DND-41 (cell line): ENCODE data around the gene MAP2K4.

Experiments used
- ATAC-seq: fragments of 200-7000 bp; cut with Tn5 transposase; 3 replicates; pipeline ENCODE4 v1.9.1; 2021; ENCODE audit warnings: low read depth; ENCODE audit not compliant: insufficient read depth
- DNase-seq: peaks from one replicate; pipeline ENCODE4 v3.0.0-alpha.2; 2020
- H2AFZ ChIP-seq: 2 replicates; pipeline ENCODE4 v1.6.0; 2012; ENCODE audit warnings: low read depth, low read length
- H3K27ac ChIP-seq: 2 replicates; pipeline ENCODE4 v1.5.1; 2012; ENCODE audit warnings: low read length, inconsistent platforms
- H3K27me3 ChIP-seq: fragments of 200-600 bp; sonication (generic); 2 replicates; pipeline ENCODE4 v1.6.0; 2012; ENCODE audit warnings: low read length, mild to moderate bottlenecking, inconsistent platforms; ENCODE audit not compliant: insufficient read depth, poor library complexity
- H3K36me3 ChIP-seq: 2 replicates; pipeline ENCODE4 v1.5.1; 2012; ENCODE audit warnings: low read length, inconsistent platforms; ENCODE audit not compliant: insufficient read depth
- H3K4me1 ChIP-seq: 2 replicates; pipeline ENCODE4 v1.5.1; 2012; ENCODE audit warnings: mild to moderate bottlenecking, low read length; ENCODE audit not compliant: insufficient read depth
- H3K4me2 ChIP-seq: 2 replicates; pipeline ENCODE4 v1.6.0; 2012; ENCODE audit warnings: mild to moderate bottlenecking, moderate library complexity, low read length, inconsistent platforms; ENCODE audit not compliant: insufficient read depth
- H3K4me3 ChIP-seq, 2 experiments: fragments of 200-600 bp in 1 of 2; shearing (Covaris generic) in 1 of 2; 2 replicates each; pipeline ENCODE4 v1.5.1; 2012 to 2016; ENCODE audit warnings: inconsistent platforms in 2 of 2, low read length in 2 of 2, mild to moderate bottlenecking in 2 of 2, low read depth in 1 of 2, moderate library complexity in 1 of 2
- H3K79me2 ChIP-seq: 2 replicates; pipeline ENCODE4 v1.6.0; 2012; ENCODE audit warnings: low read length, inconsistent platforms; ENCODE audit not compliant: insufficient read depth
- H3K9ac ChIP-seq: 2 replicates; pipeline ENCODE4 v1.6.0; 2012; ENCODE audit warnings: low read depth, mild to moderate bottlenecking, inconsistent platforms, low read length, moderate library complexity
- H3K9me3 ChIP-seq: 2 replicates; pipeline ENCODE4 v1.5.1; 2012; ENCODE audit warnings: low read length, moderate library complexity, mild to moderate bottlenecking, inconsistent platforms; ENCODE audit not compliant: insufficient read depth, severe bottlenecking
- H4K20me1 ChIP-seq: 2 replicates; pipeline ENCODE4 v1.6.0; 2012; ENCODE audit warnings: low read length; ENCODE audit not compliant: insufficient read depth
- CTCF ChIP-seq: IDR thresholded peaks from 2 replicates; pipeline ENCODE4 v1.5.1; 2012; ENCODE audit warnings: borderline replicate concordance, low read length, moderate library complexity, mild to moderate bottlenecking; ENCODE audit not compliant: poor library complexity, severe bottlenecking; ENCODE audit errors: extremely low read depth
- EZH2 ChIP-seq: IDR thresholded peaks from 3 replicates; pipeline ENCODE4 v1.6.1; 2012; ENCODE audit warnings: borderline replicate concordance, low read depth, mild to moderate bottlenecking, moderate library complexity, low read length, inconsistent platforms; ENCODE audit not compliant: severe bottlenecking

Gene MAP2K4

DNA sequence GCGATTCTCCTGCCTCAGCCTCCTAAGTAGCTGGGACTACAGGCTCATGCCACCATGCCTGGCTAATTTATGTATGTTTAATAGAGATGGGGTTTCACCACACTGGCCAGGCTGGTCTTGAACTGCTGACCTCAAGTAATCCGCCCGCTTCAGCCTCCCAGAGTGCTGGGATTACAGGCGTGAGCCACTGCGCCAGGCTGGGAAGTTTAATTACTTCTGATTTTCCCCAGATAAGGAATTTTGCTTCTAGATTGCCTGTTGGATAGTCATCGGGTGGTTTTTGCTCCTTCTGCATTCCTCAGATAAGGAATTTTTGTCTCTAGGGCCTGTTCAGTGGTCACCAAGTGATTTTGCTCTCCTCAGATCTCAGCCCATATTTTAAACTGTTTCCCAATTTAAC is 112.5 kb downstream of the MAP2K4 start:
- Histone ChIP-seq H3K9ac (no peak overlapping the region), H3K4me2 (no peak overlapping the region), H3K9me3 (peaks cover 3% of the 10 kb centered on the region), H3K27me3 (no peaks in the 10 kb centered on the region), H3K27ac (no peak overlapping the region), H4K20me1 (no peaks in the 10 kb centered on the region), H3K4me3 (no peak overlapping the region), H3K36me3 (peaks cover 65% of the 10 kb centered on the region), H2AFZ (no peak overlapping the region), H3K4me1 (no peaks in the 10 kb centered on the region), H3K79me2 (no peaks in the 10 kb centered on the region)
- TF ChIP-seq CTCF (no peak), EZH2 (no peak)
- ATAC-seq (no peak), DNase-seq (no peak)

DNA sequence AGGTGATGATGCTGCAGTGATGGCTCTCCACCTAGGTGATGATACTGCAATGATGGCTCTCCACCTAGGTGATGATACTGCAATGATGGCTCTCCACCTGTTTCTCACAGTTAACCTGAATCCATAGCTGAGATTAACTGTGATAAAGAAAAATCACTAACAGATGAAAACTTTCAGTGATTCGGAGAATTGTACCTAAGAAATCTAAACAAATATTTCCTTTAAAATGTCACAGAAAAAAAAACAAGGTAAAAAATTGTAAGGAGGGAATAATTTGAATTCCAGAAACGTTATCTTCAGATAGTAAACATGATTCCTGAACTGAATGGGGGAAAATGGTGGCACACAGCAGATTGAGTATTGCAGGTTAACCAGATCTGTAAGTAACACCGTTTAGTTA is 113.4 kb downstream of the MAP2K4 start:
- no peaks in the 10 kb centered on the region for H4K20me1 ChIP-seq
- ATAC-seq (no peak), DNase-seq (no peak)
- peaks cover 62% of the 10 kb centered on the region for H3K36me3 ChIP-seq
- H3K27ac ChIP-seq: no peak overlapping the region
- TF ChIP-seq CTCF: no peak
- no peak for TF ChIP-seq EZH2
- H3K9me3 ChIP-seq: peaks cover 3% of the 10 kb centered on the region
- no peaks in the 10 kb centered on the region for H3K27me3 ChIP-seq
- no peak overlapping the region for H2AFZ ChIP-seq
- no peak overlapping the region for H3K9ac ChIP-seq
- no peaks in the 10 kb centered on the region for H3K4me1 ChIP-seq
- H3K79me2 ChIP-seq: no peaks in the 10 kb centered on the region
- H3K4me3 ChIP-seq: no peak overlapping the region
- no peak overlapping the region for H3K4me2 ChIP-seq

- Histone ChIP-seq H4K20me1 (no peaks in the 10 kb centered on the region), H3K9me3 (peaks cover 3% of the 10 kb centered on the region), H2AFZ (no peak overlapping the region), H3K4me3 (no peak overlapping the region), H3K4me2 (no peak overlapping the region), H3K79me2 (no peaks in the 10 kb centered on the region), H3K27me3 (no peaks in the 10 kb centered on the region), H3K27ac (no peak overlapping the region), H3K36me3 (peaks cover 57% of the 10 kb centered on the region), H3K4me1 (no peaks in the 10 kb centered on the region), H3K9ac (no peak overlapping the region)
- ATAC-seq (no peak), DNase-seq (no peak)
- TF ChIP-seq EZH2 (no peak), CTCF (no peak)
Measured at GRCh38 chr17:12134587-12134986, 113.9 kb downstream of the MAP2K4 start.

GRCh38 chr17:12136243-12136642 is 115.6 kb downstream of the MAP2K4 start:
- ATAC-seq (no peak), DNase-seq (no peak)
- no peak overlapping the region for H3K9ac ChIP-seq
- no peak overlapping the region for H3K27ac ChIP-seq
- H3K4me1 ChIP-seq: no peaks in the 10 kb centered on the region
- no peaks in the 10 kb centered on the region for H4K20me1 ChIP-seq
- peaks cover 3% of the 10 kb centered on the region for H3K9me3 ChIP-seq
- no peak for TF ChIP-seq EZH2
- H3K27me3 ChIP-seq: no peaks in the 10 kb centered on the region
- no peak overlapping the region for H2AFZ ChIP-seq
- no peak overlapping the region for H3K4me3 ChIP-seq
- H3K79me2 ChIP-seq: no peaks in the 10 kb centered on the region
- H3K4me2 ChIP-seq: no peak overlapping the region
- H3K36me3 ChIP-seq: peaks cover 65% of the 10 kb centered on the region
